PC-9 (cell line): ENCODE measurements around the gene MICOS13.

Source experiments
- EZH2 ChIP-seq: fragments of 200-600 bp; sonication (generic); IDR thresholded peaks from 2 replicates; pipeline ENCODE4 v1.8.0; 2017; ENCODE audit warnings: antibody characterized with exemption, low read depth
- TF ChIP-seq, protein P1 (sequence below): fragments of 200-600 bp; sonication (generic); conservative IDR thresholded peaks from 2 replicates; pipeline ENCODE4 v1.6.1; 2017; ENCODE audit warnings: mixed run types, antibody characterized with exemption, mild to moderate bottlenecking, moderate library complexity

GRCh38 chr19:5693195-5694166, 13.2 kb upstream of the MICOS13 start:
- TF ChIP-seq, protein P1, sequence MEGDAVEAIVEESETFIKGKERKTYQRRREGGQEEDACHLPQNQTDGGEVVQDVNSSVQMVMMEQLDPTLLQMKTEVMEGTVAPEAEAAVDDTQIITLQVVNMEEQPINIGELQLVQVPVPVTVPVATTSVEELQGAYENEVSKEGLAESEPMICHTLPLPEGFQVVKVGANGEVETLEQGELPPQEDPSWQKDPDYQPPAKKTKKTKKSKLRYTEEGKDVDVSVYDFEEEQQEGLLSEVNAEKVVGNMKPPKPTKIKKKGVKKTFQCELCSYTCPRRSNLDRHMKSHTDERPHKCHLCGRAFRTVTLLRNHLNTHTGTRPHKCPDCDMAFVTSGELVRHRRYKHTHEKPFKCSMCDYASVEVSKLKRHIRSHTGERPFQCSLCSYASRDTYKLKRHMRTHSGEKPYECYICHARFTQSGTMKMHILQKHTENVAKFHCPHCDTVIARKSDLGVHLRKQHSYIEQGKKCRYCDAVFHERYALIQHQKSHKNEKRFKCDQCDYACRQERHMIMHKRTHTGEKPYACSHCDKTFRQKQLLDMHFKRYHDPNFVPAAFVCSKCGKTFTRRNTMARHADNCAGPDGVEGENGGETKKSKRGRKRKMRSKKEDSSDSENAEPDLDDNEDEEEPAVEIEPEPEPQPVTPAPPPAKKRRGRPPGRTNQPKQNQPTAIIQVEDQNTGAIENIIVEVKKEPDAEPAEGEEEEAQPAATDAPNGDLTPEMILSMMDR, result no peak
- no peak for TF ChIP-seq EZH2
